Measurements from ENCODE around the gene KRTAP5-8. TPM values are rescaled to one million over a fixed set of nuclear protein-coding genes. Genes with fewer than 3 reads are reported as not detected.

Gene KRTAP5-8
- total RNA-seq, 1 donor = 0.36 TPM

DNA sequence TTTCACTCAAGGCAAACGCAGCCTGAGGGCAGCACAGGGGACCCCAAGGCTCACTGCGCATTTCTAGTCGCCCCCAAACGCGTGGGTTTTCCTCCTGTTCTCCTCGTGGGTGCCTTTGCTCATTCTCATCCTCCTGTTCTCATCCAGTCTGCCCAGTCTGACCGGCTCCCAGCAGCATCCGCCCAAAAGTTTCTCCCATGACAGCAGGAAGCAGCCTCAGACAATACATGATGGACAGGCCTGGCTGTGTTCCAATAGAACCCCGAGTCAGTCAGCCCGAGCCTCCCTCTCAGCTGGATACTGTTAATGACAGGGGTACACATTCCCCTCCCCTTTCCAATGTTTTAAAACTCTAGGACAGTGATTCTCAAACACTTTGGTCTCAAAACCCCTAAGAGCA is 33.3 kb upstream of the KRTAP5-8 start:
- TF ChIP-seq, protein P1, sequence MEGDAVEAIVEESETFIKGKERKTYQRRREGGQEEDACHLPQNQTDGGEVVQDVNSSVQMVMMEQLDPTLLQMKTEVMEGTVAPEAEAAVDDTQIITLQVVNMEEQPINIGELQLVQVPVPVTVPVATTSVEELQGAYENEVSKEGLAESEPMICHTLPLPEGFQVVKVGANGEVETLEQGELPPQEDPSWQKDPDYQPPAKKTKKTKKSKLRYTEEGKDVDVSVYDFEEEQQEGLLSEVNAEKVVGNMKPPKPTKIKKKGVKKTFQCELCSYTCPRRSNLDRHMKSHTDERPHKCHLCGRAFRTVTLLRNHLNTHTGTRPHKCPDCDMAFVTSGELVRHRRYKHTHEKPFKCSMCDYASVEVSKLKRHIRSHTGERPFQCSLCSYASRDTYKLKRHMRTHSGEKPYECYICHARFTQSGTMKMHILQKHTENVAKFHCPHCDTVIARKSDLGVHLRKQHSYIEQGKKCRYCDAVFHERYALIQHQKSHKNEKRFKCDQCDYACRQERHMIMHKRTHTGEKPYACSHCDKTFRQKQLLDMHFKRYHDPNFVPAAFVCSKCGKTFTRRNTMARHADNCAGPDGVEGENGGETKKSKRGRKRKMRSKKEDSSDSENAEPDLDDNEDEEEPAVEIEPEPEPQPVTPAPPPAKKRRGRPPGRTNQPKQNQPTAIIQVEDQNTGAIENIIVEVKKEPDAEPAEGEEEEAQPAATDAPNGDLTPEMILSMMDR (IDR thresholded peaks at IDR 0.05; ENCODE audit: extremely low read depth, low read depth, low read length) = no peak
- H3K27me3 ChIP-seq (ENCODE audit: insufficient read depth, low read length) = no peaks in the 10 kb centered on the region
- H3K4me3 ChIP-seq (ENCODE audit: insufficient read depth, low read length) = no peak overlapping the region
- H3K79me2 ChIP-seq (ENCODE audit: insufficient read depth, low read length) = no peaks in the 10 kb centered on the region
- H3K36me3 ChIP-seq (ENCODE audit: insufficient read depth, low read length) = peaks cover 3% of the 10 kb centered on the region
- no peak overlapping the region for H2AFZ ChIP-seq (ENCODE audit: low read length)
- no peak overlapping the region for H3K27ac ChIP-seq (ENCODE audit: low read depth, low read length)
- H4K20me1 ChIP-seq (ENCODE audit: insufficient read depth, low read length) = no peaks in the 10 kb centered on the region
- no peaks in the 10 kb centered on the region for H3K4me1 ChIP-seq (ENCODE audit: insufficient read depth, low read length)
- H3K9me3 ChIP-seq (ENCODE audit: low read depth, low read length) = no peaks in the 10 kb centered on the region
- DNase-seq (ENCODE audit: insufficient read length, low spot score, missing footprints) = no peak
- H3K4me2 ChIP-seq (ENCODE audit: insufficient read depth, low read length) = no peak overlapping the region

DNA sequence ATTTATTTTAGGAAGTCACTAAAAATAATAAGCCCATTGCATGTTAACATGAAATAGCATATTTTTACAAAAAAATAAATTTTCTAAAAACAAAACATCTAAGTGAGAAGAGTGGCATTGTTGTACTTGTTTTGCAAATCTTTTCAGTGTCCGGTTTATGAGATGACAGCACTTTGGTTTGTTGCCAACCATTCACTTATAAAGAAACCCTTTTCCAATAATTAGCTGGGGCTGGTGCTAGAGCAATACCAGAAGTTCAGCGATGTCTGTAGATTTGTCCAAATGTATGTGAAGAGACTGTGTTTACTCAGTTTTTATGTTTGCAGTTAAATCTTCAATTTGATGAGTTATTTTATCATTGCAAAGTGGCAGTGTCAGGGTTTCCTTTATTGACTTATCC is 32.8 kb upstream of the KRTAP5-8 start:
- peaks cover 3% of the 10 kb centered on the region for H3K36me3 ChIP-seq (ENCODE audit: insufficient read depth, low read length)
- H3K27ac ChIP-seq (ENCODE audit: low read depth, low read length) = no peak overlapping the region
- no peak overlapping the region for H3K4me3 ChIP-seq (ENCODE audit: insufficient read depth, low read length)
- DNase-seq (ENCODE audit: insufficient read length, low spot score, missing footprints) = no peak
- no peaks in the 10 kb centered on the region for H3K4me1 ChIP-seq (ENCODE audit: insufficient read depth, low read length)
- TF ChIP-seq, protein P1 (IDR thresholded peaks at IDR 0.05; ENCODE audit: extremely low read depth, low read depth, low read length) = no peak
- H3K27me3 ChIP-seq (ENCODE audit: insufficient read depth, low read length) = no peaks in the 10 kb centered on the region
- no peak overlapping the region for H3K4me2 ChIP-seq (ENCODE audit: insufficient read depth, low read length)
- no peaks in the 10 kb centered on the region for H4K20me1 ChIP-seq (ENCODE audit: insufficient read depth, low read length)
- no peak overlapping the region for H2AFZ ChIP-seq (ENCODE audit: low read length)
- no peaks in the 10 kb centered on the region for H3K79me2 ChIP-seq (ENCODE audit: insufficient read depth, low read length)
- no peaks in the 10 kb centered on the region for H3K9me3 ChIP-seq (ENCODE audit: low read depth, low read length)

DNA sequence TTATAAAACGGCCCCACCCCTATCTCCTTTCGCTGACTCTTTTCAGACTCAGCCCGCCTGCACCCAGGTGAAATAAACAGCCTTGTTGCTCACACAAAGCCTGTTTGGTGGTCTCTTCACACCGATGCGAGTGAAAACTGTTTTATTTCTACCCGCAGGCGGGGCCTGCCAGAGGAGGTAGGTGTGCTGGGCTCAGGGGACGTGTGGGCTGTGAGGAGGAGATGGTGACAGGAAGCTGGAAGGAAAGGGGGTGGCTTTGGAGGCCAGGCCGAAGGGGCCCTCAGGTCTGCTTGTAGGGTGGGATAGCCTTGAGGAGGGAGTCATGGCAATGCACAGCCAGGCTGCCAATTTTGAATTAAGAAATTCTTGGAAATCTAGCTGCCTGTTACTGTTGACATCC is 32.0 kb upstream of the KRTAP5-8 start:
- Histone ChIP-seq H3K9me3 (ENCODE audit: low read depth, low read length) (no peaks in the 10 kb centered on the region), H3K79me2 (ENCODE audit: insufficient read depth, low read length) (no peaks in the 10 kb centered on the region), H4K20me1 (ENCODE audit: insufficient read depth, low read length) (no peaks in the 10 kb centered on the region), H3K27me3 (ENCODE audit: insufficient read depth, low read length) (no peaks in the 10 kb centered on the region), H3K27ac (ENCODE audit: low read depth, low read length) (no peak overlapping the region), H3K4me1 (ENCODE audit: insufficient read depth, low read length) (no peaks in the 10 kb centered on the region), H3K36me3 (ENCODE audit: insufficient read depth, low read length) (peaks cover 3% of the 10 kb centered on the region), H2AFZ (ENCODE audit: low read length) (no peak overlapping the region), H3K4me2 (ENCODE audit: insufficient read depth, low read length) (no peak overlapping the region), H3K4me3 (ENCODE audit: insufficient read depth, low read length) (no peak overlapping the region)
- TF ChIP-seq, protein P1 (IDR thresholded peaks at IDR 0.05; ENCODE audit: extremely low read depth, low read depth, low read length) = no peak
- DNase-seq (ENCODE audit: insufficient read length, low spot score, missing footprints) = no peak

DNA sequence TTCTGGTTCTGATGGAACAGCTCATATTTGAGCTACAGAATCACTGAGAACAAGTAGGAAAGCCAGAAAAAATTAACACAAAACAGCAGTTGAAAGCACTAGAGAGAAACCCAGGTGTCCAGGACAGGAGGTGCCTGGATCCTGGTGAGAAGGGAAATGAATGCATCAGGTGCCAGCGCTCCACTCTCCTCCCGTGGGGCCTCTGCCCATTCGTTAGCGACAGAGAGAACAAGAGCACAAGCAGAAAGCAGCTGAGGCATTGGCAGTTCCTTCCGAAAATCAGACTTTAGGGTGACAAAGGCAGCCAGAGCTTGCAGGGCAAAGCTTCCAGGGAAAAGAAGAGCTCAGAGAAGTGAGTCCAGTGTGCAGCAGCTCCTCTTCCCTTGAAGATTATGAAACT is 30.7 kb upstream of the KRTAP5-8 start:
- no peak overlapping the region for H2AFZ ChIP-seq (ENCODE audit: low read length)
- TF ChIP-seq, protein P1 (IDR thresholded peaks at IDR 0.05; ENCODE audit: extremely low read depth, low read depth, low read length) = no peak
- no peak overlapping the region for H3K4me3 ChIP-seq (ENCODE audit: insufficient read depth, low read length)
- no peaks in the 10 kb centered on the region for H3K27me3 ChIP-seq (ENCODE audit: insufficient read depth, low read length)
- H3K36me3 ChIP-seq (ENCODE audit: insufficient read depth, low read length) = no peaks in the 10 kb centered on the region
- H3K27ac ChIP-seq (ENCODE audit: low read depth, low read length) = no peak overlapping the region
- no peaks in the 10 kb centered on the region for H3K9me3 ChIP-seq (ENCODE audit: low read depth, low read length)
- DNase-seq (ENCODE audit: insufficient read length, low spot score, missing footprints) = no peak
- no peaks in the 10 kb centered on the region for H3K4me1 ChIP-seq (ENCODE audit: insufficient read depth, low read length)
- H3K79me2 ChIP-seq (ENCODE audit: insufficient read depth, low read length) = no peaks in the 10 kb centered on the region
- H4K20me1 ChIP-seq (ENCODE audit: insufficient read depth, low read length) = no peaks in the 10 kb centered on the region
- no peak overlapping the region for H3K4me2 ChIP-seq (ENCODE audit: insufficient read depth, low read length)

Data from osteoblast (primary cell).